GM08714 (cell line): ENCODE measurements around the gene NECAB2.

Source experiments
- H3K4me3 ChIP-seq: fragments of 200-500 bp; sonication (Bioruptor generic); 2 replicates; pipeline ENCODE4 v1.5.1; 2014; ENCODE audit warnings: mild to moderate bottlenecking, low read length, inconsistent platforms
- ZNF274 ChIP-seq: IDR thresholded peaks from 2 replicates; pipeline ENCODE4 v1.6.1; 2012; ENCODE audit warnings: mild to moderate bottlenecking, low read depth, low read length

Gene NECAB2

DNA sequence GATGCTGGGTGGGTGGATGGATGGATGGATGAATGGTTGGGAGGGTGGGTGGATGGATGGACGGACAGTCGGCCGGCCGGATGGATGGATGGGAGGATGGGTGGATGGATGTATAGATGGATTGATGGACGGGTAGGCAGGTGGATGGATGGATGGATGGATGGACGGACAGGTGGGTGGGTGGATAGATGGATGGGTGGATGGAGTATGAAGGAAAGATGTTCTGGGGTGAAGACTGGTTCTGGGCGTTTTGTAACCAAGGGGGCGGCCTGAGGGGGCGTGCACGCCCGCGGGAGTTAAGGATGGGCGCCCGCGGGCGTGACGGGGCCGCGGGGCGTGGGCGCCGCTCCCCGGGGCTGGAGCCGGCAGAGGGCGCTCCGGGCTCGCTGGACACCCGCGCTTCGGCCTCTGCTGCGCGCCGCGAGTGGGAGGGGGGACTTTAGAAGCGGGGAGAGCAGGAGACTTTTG lies at the start of gene NECAB2:
Gene NECAB2, plus strand, starts transcription at position 407 of the 468 bp plus-strand sequence. CDS start 405 bp downstream, outside the sequence.
- no peak for TF ChIP-seq ZNF274
- no peak within 1 kb of the TSS for H3K4me3 ChIP-seq

DNA sequence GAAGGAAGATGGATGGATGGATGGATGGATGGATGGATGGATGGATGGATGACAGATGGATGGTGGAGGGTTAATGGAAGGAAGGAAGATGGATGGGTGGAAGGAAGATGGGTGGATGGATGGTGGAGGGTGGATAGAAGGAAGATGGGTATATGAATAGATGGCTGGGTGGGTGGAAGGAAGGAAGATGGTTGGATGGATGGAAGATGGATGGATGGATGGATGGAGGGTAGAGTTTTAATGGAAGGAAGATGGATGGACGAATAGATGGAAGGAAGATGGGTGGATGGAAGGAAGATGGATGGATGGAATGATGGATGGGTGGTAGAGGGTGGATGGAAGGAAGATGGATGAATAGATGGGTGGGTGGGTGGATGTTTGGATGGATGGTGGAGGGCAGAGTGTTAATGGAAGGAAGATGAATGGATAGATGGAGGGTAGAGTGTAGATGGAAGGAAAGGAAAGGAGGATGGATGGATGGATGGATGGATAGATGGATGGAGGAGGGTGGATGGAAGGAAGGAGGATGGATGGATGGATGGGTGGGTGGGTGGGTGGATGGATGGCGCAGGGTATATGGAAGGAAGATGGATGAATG lies 47.1 kb upstream of the NECAB2 start:
- no peak overlapping the region for H3K4me3 ChIP-seq
- TF ChIP-seq ZNF274 = no peak

DNA sequence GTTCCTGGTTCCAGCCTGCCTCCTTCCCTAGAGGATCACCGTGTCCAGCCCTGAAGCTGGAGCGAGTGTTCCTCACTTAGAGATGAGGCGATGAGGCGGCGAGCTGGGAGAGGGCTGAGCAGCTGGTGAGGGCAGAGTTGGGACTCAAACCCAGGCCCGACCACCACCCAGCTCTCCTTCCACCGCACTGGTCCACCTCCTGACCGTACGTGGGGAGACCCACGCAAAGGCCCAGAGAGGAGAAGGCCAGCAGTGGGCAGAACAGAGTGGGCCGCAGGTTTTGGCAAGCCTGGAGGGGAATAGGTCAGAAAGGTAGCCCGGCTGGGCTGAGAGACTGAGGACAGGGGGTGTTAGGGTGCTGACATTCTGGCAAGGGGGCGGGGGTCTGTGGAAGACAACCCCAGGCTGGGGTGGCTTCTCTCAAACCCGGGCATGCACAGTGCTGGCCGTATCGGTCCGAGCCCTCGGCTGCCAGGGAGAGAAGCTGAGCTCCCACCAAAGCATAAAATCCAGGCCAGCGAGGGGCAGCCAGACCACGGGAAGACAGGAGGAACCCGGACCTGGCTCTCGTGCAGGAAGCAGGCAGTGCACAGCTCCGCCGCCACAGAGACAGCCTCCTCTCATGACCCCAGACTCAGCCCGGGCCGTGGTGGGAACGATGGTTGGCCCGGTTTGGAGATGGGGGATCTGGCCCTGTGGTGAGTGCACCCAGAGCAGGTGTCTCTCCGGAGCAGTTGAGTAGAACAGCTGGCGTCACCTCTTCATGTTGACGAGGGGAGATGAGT lies 44.3 kb upstream of the NECAB2 start:
- no peak for TF ChIP-seq ZNF274
- no peak overlapping the region for H3K4me3 ChIP-seq

GRCh38 chr16:83924686-83925085 lies 43.4 kb upstream of the NECAB2 start:
- H3K4me3 ChIP-seq = no peak overlapping the region
- no peak for TF ChIP-seq ZNF274

DNA sequence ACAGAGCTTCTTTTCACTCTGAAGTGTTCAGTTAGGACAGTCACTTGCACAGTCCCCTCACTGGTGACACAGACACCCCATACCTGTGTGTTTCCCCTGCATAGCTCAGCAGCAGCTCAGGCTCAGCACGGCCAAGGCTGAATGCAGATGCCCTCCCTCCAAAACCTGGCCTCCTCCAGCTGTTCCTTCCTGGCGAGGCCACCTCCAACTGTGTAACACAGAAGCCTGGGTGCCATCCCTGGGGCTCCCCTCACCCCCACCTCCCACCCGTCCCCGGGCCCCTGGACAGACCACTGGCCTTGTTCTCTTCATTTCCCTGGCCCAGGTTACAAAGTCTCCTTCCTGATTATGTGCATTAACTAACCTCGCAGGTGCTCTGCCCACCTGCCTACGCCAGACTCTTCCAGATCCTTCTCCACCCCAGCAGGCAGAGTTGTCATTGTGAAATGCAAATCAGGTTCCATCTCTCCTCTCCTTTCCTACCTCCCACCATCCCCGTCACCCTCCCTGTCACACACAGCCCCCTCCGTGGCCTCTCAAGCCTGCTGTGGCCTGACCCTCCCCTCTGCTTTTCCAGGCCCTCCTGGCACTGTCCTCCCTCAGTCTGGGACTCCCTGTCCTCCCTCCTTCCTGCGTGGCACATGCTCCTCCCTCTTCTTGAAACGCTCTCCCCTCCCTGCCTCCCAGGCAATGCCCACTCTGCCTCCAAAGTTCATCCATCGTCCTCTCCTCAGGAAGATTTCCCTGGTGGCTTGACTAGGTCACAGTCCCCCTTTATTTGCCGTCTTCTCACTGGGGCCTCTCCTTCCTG lies 42.7 kb upstream of the NECAB2 start:
- H3K4me3 ChIP-seq = no peak overlapping the region
- TF ChIP-seq ZNF274 = no peak

- no peak overlapping the region for H3K4me3 ChIP-seq
- no peak for TF ChIP-seq ZNF274
Measured at GRCh38 chr16:83925957-83926725, 41.9 kb upstream of the NECAB2 start.

DNA sequence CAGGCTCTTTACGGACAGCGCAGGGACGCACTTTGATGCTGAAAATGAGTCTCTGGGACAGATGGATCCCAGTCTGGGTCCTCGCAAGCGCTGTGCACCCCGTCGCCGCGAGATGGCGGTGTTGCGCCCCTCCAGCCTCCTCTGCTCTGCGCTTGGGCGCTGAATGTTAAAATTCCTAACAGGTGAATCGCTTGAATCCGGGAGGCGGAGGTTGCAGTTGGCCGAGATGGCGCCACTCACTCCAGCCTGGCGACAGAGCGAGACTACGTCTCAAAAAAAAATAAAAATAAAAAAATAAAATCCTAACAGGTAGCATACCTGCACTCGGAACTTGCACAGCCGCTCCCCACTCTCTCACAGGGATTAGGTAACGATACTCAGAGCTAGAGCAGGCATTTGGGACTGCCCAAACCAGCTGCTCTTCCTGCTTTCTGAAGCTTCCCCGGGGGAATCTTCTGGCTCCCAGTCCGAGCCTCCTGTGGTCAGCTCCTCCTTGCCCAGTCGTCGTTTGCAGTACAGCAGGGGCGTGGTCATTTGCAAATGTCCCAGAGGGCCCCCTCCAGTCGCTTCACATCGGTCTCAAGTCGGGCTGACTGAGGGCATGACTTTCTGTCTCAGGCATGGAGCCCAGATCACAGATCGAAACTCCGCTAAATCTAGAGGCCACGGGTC lies 41.2 kb upstream of the NECAB2 start:
- H3K4me3 ChIP-seq = no peak overlapping the region

GRCh38 chr16:83928341-83929055 lies 39.5 kb upstream of the NECAB2 start:
- TF ChIP-seq ZNF274 = no peak
- no peak overlapping the region for H3K4me3 ChIP-seq

More for the DNA sequence above, 41.2 kb upstream of the NECAB2 start:
- TF ChIP-seq ZNF274 = no peak

GRCh38 chr16:83929811-83930555 lies 38.1 kb upstream of the NECAB2 start:
- no peak overlapping the region for H3K4me3 ChIP-seq
- TF ChIP-seq ZNF274 = no peak

DNA sequence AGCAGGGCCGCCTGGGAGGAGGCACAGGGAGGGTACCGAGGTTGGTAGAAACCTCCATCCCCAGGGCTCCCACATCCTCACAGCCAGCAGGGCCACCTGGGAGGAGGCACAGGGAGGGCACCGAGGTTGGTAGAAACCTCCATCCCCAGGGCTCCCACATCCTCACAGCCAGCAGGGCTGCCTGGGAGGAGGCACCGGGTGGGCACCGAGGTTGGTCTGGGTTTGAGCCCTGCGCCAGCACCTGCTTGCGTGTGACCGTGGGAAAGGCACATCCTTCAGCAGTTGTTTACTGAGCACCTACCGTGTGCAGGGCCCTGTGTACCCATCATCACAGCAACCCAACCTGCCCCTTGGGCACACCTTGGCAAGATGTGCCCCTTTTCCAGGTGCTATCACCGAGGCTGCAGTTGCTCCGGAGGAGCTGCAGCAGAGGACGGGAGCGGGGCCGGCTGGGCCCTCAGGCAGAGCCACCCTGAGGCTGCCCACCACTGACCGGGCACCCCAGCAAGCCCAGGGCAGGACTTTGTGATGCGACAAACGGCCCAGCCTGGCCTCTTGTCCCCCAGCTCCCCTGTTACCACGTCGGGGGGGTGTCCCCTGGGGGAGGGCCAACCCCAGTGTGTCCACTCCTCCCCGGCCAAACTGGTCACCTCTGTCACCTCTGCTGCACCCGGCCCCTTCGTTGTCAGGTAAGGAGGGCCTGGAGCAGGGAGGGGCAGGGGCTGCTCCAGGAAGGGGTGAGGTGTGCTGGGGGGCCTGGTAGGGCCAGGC lies 37.1 kb upstream of the NECAB2 start:
- H3K4me3 ChIP-seq = no peak overlapping the region
- TF ChIP-seq ZNF274 = no peak

DNA sequence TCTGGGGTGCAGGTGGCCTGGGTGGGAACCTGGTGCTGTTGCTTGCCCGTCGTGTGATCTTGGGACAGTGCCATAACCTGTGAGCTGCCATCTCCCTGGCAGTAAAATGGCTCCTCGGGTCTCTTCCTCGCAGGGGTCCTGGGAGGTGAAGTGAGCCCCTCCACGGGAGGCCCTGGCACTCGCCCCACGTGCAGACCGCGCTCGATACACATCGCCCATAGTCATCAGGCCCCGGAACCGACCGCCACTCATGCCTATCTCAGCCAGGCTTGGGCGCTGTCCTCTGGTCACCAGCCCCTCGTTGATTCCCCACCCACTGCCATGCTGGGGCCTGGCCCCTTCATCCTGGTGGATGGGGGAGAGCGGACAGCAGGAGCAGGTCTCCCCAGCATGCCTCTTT lies 36.5 kb upstream of the NECAB2 start:
- TF ChIP-seq ZNF274 = no peak

GRCh38 chr16:83932304-83932703 lies 35.7 kb upstream of the NECAB2 start:
- no peak overlapping the region for H3K4me3 ChIP-seq
- TF ChIP-seq ZNF274 = no peak

More for the DNA sequence above, 36.5 kb upstream of the NECAB2 start:
- no peak overlapping the region for H3K4me3 ChIP-seq
